Thyroid gland (tissue), 4 donors: Measurements from ENCODE around the gene CTXND1. TPM values are rescaled to one million over a fixed set of nuclear protein-coding genes. Genes with fewer than 3 reads are reported as not detected.

Experiments used
- DNase-seq, 2 donors: peaks; one replicate each; pipeline ENCODE4 v3.0.0-alpha.2; 2019
- H3K27ac ChIP-seq, 3 donors: fragments of 200-600 bp; sonication (generic); 1 replicate in 2 of 3; 2 replicates in 1 of 3; pipeline ENCODE4 v1.5.1; 2016 to 2019; ENCODE audit warnings: mild to moderate bottlenecking in 1 of 3, moderate library complexity in 1 of 3
- H3K27me3 ChIP-seq: fragments of 200-600 bp; sonication (generic); one replicate; pipeline ENCODE4 v1.5.1; 2019
- H3K36me3 ChIP-seq, 2 donors: fragments of 200-600 bp; sonication (generic); one replicate each; pipeline ENCODE4 v1.5.1; 2016 to 2019
- H3K4me1 ChIP-seq, 2 donors: fragments of 200-600 bp; sonication (generic); one replicate each; pipeline ENCODE4 v1.5.1; 2017 to 2019
- H3K4me3 ChIP-seq, 3 donors: fragments of 200-600 bp; sonication (generic); replicated peaks in 1 of 3; 1 replicate in 2 of 3; 2 replicates in 1 of 3; pipeline ENCODE4 v1.5.1; 2016; ENCODE audit warnings: mild to moderate bottlenecking in 1 of 3
- H3K9me3 ChIP-seq: fragments of 200-600 bp; sonication (generic); one replicate; pipeline ENCODE4 v1.5.1; 2017
- CTCF ChIP-seq, 6 experiments: fragments of 200-600 bp in 3 of 6; fragments of 450-650 bp in 3 of 6; sonication (generic) in 3 of 6; IDR thresholded peaks; one replicate each; pipeline ENCODE4 v1.5.1; 2016 to 2019; ENCODE audit warnings: antibody characterized with exemption in 6 of 6, mild to moderate bottlenecking in 2 of 6, inconsistent platforms in 1 of 6, moderate library complexity in 1 of 6
- POLR2A ChIP-seq, 2 donors: fragments of 450-650 bp; IDR thresholded peaks; one replicate each; pipeline ENCODE4 v1.6.1; 2017; ENCODE audit warnings: antibody characterized with exemption in 2 of 2, mild to moderate bottlenecking in 2 of 2, moderate library complexity in 1 of 2
- WGBS, 2 donors: methylation state at CpG; one replicate each; pipeline ENCODE4 v1.1.5; 2017; 5-methylcytosine and 5-hydroxymethylcytosine counted together
- intact Hi-C: fragments of 100-400 bp; cut with DNase I; formaldehyde crosslinking; loops from one replicate; pipeline ENCODE4 v1.15.1; 2023
- total RNA-seq, 4 donors: library from RNA; depleted of rRNA; stranded (reverse); fragments of >200 nt; gene quantifications; one replicate each; pipeline ENCODE4 v1.2.3, GENCODE V29; 2016

The CTXND1 gene
- total RNA-seq, 4 donors from 2014 or later: 0.13 to 0.27 (median 0.24) TPM; not detected in 1

DNA sequence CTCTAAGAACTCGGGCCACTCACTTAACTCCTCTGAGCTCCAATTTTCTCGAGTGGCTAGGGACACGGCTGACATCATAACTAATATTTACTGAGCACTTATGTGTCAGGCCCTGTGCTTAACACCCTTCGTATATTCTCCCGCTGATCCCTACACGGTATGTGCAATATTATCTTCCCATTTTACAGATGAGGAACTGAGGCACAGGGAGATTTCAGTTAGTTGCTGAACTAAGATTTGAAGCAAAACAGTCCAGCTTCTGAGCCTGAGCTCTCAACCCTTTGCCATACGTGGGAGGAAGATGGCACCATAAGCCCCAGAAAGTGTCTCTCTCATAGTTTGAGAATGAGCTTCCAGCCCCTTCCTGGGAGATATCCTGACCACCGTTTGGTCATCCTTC, 79.6 kb downstream of the CTXND1 start:
- WGBS, 2 donors: 65 to 79% methylated on average over 8 of the region's 8 CpGs
- H3K27ac ChIP-seq: no peak overlapping the region
- no peaks in the 10 kb centered on the region for H3K36me3 ChIP-seq
- no peaks in the 10 kb centered on the region for H3K27me3 ChIP-seq
- H3K4me3 ChIP-seq: no peak overlapping the region
- no peak for DNase-seq
- TF ChIP-seq CTCF (IDR thresholded peaks at IDR 0.05) (no peak), POLR2A (IDR thresholded peaks at IDR 0.05) (no peak)
- no peaks in the 10 kb centered on the region for H3K9me3 ChIP-seq
- H3K4me1 ChIP-seq: peaks cover 0 to 4% of the 10 kb centered on the region in 2 donors
- intact Hi-C loops: loop anchor here (5.0 kb wide), 1 partner anchor 115 kb away; the partner anchor contains the start of gene ZFAND6

- no peaks in the 10 kb centered on the region for H3K27me3 ChIP-seq
- 78 to 83% methylated on average over 4 of the region's 4 CpGs for WGBS, 2 donors
- TF ChIP-seq CTCF (IDR thresholded peaks at IDR 0.05) (no peak), POLR2A (IDR thresholded peaks at IDR 0.05) (no peak)
- no peaks in the 10 kb centered on the region for H3K36me3 ChIP-seq
- intact Hi-C loops: loop anchor here (5.0 kb wide), 1 partner anchor 114 kb away; the partner anchor contains the start of gene ZFAND6
- no peak overlapping the region for H3K27ac ChIP-seq
- H3K4me1 ChIP-seq: peaks cover 0 to 4% of the 10 kb centered on the region in 2 donors
- H3K9me3 ChIP-seq: no peaks in the 10 kb centered on the region
- DNase-seq: no peak
- no peak overlapping the region for H3K4me3 ChIP-seq
Measured at GRCh38 chr15:80171787-80172186, 80.2 kb downstream of the CTXND1 start.

DNA sequence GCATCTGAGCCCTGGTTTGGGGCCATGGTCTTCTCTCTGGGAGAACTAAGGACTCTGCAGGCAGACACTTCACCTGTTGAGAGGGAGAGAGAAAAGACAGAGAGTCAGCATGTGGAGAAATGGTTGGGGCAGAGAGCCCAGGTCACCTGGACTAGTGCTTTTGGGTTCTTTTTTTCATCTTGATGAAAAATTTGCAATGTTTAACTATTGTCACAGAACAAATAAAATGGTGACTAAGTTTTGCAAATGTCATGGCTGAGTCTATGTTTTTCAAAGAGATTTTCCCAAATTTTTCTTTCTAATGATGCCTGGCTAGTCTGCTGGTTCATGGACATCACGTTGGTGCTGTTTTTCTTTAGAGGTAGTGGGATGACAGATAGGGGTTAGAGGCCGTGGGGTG, 81.4 kb downstream of the CTXND1 start:
- intact Hi-C loops: loop anchor here (5.0 kb wide), 1 partner anchor 113 kb away; the partner anchor contains the start of gene ZFAND6
- no peak overlapping the region for H3K27ac ChIP-seq
- H3K4me3 ChIP-seq: no peak overlapping the region
- no peak for TF ChIP-seq CTCF (IDR thresholded peaks at IDR 0.05)
- TF ChIP-seq POLR2A (IDR thresholded peaks at IDR 0.05): no peak
- no peaks in the 10 kb centered on the region for H3K9me3 ChIP-seq
- H3K27me3 ChIP-seq: no peaks in the 10 kb centered on the region
- H3K4me1 ChIP-seq: no peaks in the 10 kb centered on the region
- DNase-seq: no peak
- no peaks in the 10 kb centered on the region for H3K36me3 ChIP-seq
- WGBS, 2 donors: 95 to 96% methylated on average over 2 of the region's 2 CpGs

DNA sequence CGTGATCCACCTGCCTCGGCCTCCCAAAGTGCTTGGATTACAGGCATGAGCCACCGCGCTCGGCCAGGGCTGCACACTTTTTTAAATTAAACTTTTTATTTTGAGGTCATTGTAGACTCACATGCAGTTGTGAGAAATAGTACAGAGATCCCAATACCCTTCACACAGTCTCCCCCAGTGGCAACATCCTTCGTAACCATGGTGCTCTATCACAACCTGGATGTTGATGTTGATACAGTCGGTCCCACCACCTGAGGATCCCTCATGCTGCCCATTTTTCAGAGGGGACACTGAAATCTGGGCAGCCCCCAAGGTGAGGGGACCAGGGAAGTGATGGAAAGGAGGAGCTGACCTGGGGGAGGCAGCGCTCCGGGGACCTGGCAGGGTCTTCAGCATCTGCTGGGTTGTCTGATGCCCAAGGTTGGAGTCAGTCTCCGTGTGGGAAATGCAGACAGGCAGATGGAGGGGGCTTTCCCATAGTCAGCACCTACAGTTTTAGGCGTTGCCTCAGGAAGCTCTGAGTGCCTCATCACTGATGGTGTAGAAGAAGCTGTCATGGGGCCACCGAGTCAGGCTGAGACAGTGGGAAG, 82.2 kb downstream of the CTXND1 start:
- TF ChIP-seq POLR2A (IDR thresholded peaks at IDR 0.05): no peak
- TF ChIP-seq CTCF (IDR thresholded peaks at IDR 0.05): no peak
- Histone ChIP-seq H3K4me3 (no peak overlapping the region), H3K4me1 (no peaks in the 10 kb centered on the region), H3K9me3 (no peaks in the 10 kb centered on the region), H3K27ac (no peak overlapping the region), H3K36me3 (no peaks in the 10 kb centered on the region), H3K27me3 (no peaks in the 10 kb centered on the region)
- DNase-seq: no peak
- 98% methylated on average over 11 to 12 of the region's 12 CpGs for WGBS, 2 donors
- intact Hi-C loops: loop anchor here (5.0 kb wide), 1 partner anchor 113 kb away; the partner anchor contains the start of gene ZFAND6

- Histone ChIP-seq H3K36me3 (peaks cover 0 to 4% of the 10 kb centered on the region in 2 donors), H3K9me3 (no peaks in the 10 kb centered on the region), H3K4me1 (no peaks in the 10 kb centered on the region), H3K27ac (no peak overlapping the region), H3K4me3 (no peak overlapping the region), H3K27me3 (no peaks in the 10 kb centered on the region)
- 75 to 83% methylated on average over 5 of the region's 5 CpGs for WGBS, 2 donors
- TF ChIP-seq CTCF (IDR thresholded peaks at IDR 0.05): no peak
- no peak for DNase-seq
- intact Hi-C loops: no loop called here
Measured at GRCh38 chr15:80168421-80168820, 83.6 kb downstream of the CTXND1 start.
